Liver (tissue), 9 donors: ENCODE measurements around the gene SPATA22. TPM values are rescaled to one million over a fixed set of nuclear protein-coding genes. Genes with fewer than 3 reads are reported as not detected.
"Not testable (repeated sequence)": the region's sequence is repeated elsewhere in the genome, so short reads cannot be mapped to it uniquely, and the experiment has no call there.

Experiments
- DNase-seq: peaks from one replicate; pipeline ENCODE4 v3.0.0-alpha.2; 2017; ENCODE audit warnings: low spot score
- H3K27ac ChIP-seq, 2 donors: one replicate each; pipeline ENCODE4 v1.7.0; 2013; ENCODE audit warnings: inconsistent platforms in 2 of 2, low read length in 2 of 2, control low read depth in 1 of 2, low read depth in 1 of 2, mild to moderate bottlenecking in 1 of 2
- H3K27me3 ChIP-seq, 4 donors: one replicate each; pipeline versions ENCODE4 v1.6.1 to v1.7.0; 2013; ENCODE audit warnings: low read length in 3 of 4, inconsistent platforms in 1 of 4, mild to moderate bottlenecking in 1 of 4, moderate library complexity in 1 of 4; ENCODE audit not compliant: control insufficient read depth in 4 of 4, insufficient read depth in 4 of 4
- H3K36me3 ChIP-seq, 4 donors: one replicate each; pipeline versions ENCODE4 v1.6.1 to v1.7.0; 2013; ENCODE audit warnings: low read length in 3 of 4, mild to moderate bottlenecking in 3 of 4, low read depth in 1 of 4, moderate library complexity in 1 of 4; ENCODE audit not compliant: control insufficient read depth in 4 of 4, insufficient read depth in 3 of 4
- H3K4me1 ChIP-seq, 4 donors: one replicate each; pipeline versions ENCODE4 v1.6.1 to v1.7.0; 2013; ENCODE audit warnings: low read length in 3 of 4, mild to moderate bottlenecking in 3 of 4, moderate library complexity in 1 of 4; ENCODE audit not compliant: control insufficient read depth in 4 of 4, insufficient read depth in 4 of 4
- H3K4me3 ChIP-seq, 3 donors: one replicate each; pipeline versions ENCODE4 v1.6.1 to v1.7.0; 2013; ENCODE audit warnings: low read length in 3 of 3, control low read depth in 1 of 3, low read depth in 1 of 3, mild to moderate bottlenecking in 1 of 3
- H3K9ac ChIP-seq, 2 donors: one replicate each; pipeline ENCODE4 v1.7.0; 2013; ENCODE audit warnings: low read length in 2 of 2, mild to moderate bottlenecking in 2 of 2, moderate library complexity in 2 of 2, control low read depth in 1 of 2, low read depth in 1 of 2
- H3K9me3 ChIP-seq, 4 donors: one replicate each; pipeline versions ENCODE4 v1.6.1 to v1.7.0; 2013; ENCODE audit warnings: low read length in 3 of 4; ENCODE audit not compliant: control insufficient read depth in 4 of 4
- EGR1 ChIP-seq, 2 donors: IDR thresholded peaks; 2 replicates each; pipeline ENCODE4 v1.6.1; 2016 to 2018; ENCODE audit warnings: antibody characterized with exemption in 2 of 2, low read depth in 2 of 2
- FOXA1 ChIP-seq: IDR thresholded peaks from 2 replicates; pipeline ENCODE4 v1.6.1; 2016; ENCODE audit warnings: antibody characterized with exemption
- GABPA ChIP-seq, 2 donors: IDR thresholded peaks in 1 of 2; conservative IDR thresholded peaks in 1 of 2; 2 replicates each; pipeline ENCODE4 v1.6.1; 2016; ENCODE audit warnings: antibody characterized with exemption in 2 of 2, mild to moderate bottlenecking in 1 of 2, moderate library complexity in 1 of 2
- HNF4A ChIP-seq, 2 donors: conservative IDR thresholded peaks; 2 replicates each; pipeline ENCODE4 v1.6.1; 2016; ENCODE audit warnings: antibody characterized with exemption in 2 of 2, mild to moderate bottlenecking in 2 of 2
- HNF4G ChIP-seq: IDR thresholded peaks from 2 replicates; pipeline ENCODE4 v1.6.1; 2016; ENCODE audit warnings: antibody characterized with exemption
- JUND ChIP-seq, 2 donors: IDR thresholded peaks; 2 replicates each; pipeline ENCODE4 v1.6.1; 2016; ENCODE audit warnings: antibody characterized with exemption in 2 of 2
- MAX ChIP-seq: IDR thresholded peaks from 2 replicates; pipeline ENCODE4 v1.6.1; 2016; ENCODE audit warnings: antibody characterized with exemption
- RAD21 ChIP-seq, 2 donors: IDR thresholded peaks; 2 replicates each; pipeline ENCODE4 v1.6.1; 2016; ENCODE audit warnings: antibody characterized with exemption in 2 of 2, mild to moderate bottlenecking in 2 of 2
- REST ChIP-seq: IDR thresholded peaks from 2 replicates; pipeline ENCODE4 v1.6.1; 2016; ENCODE audit warnings: antibody characterized with exemption, mild to moderate bottlenecking
- RXRA ChIP-seq, 2 donors: IDR thresholded peaks; 2 replicates each; pipeline ENCODE4 v1.6.1; 2017 to 2018; ENCODE audit warnings: antibody characterized with exemption in 2 of 2, mild to moderate bottlenecking in 1 of 2
- SP1 ChIP-seq: IDR thresholded peaks from 2 replicates; pipeline ENCODE4 v1.6.1; 2018; ENCODE audit warnings: antibody characterized with exemption, mild to moderate bottlenecking
- TAF1 ChIP-seq: conservative IDR thresholded peaks from 2 replicates; pipeline ENCODE4 v1.6.1; 2016; ENCODE audit warnings: antibody characterized with exemption, mild to moderate bottlenecking
- WGBS: extraction: QIAGEN DNeasy Blood & Tissue Kit; methylation state at CpG from one replicate; pipeline ENCODE4 v1.1.7; 2013; 5-methylcytosine and 5-hydroxymethylcytosine counted together
- polyA plus RNA-seq, 2 donors: library from polyadenylated mRNA; stranded (reverse) in 1 of 2; unstranded in 1 of 2; fragments of 200-250 nt in 1 of 2; fragments of >200 nt in 1 of 2; fragmentation: Nextera tagmentation in 1 of 2; extraction: Ambion mirVana in 1 of 2; gene quantifications; one replicate each; pipeline versions ENCODE4 v1.2.1 to v1.2.3, GENCODE V29; 2013 to 2015
- total RNA-seq, 2 donors: library from RNA; depleted of rRNA; stranded (reverse); fragments of >200 nt; gene quantifications; one replicate each; pipeline ENCODE4 v1.2.3, GENCODE V29; 2014
- TF ChIP-seq, protein P1 (sequence below): IDR thresholded peaks from 2 replicates; pipeline ENCODE4 v1.6.1; 2016; ENCODE audit warnings: antibody characterized with exemption
- donor health status: healthy.
- donor health status: healthy.
- donor health status: healthy.
- donor health status: healthy.
- donor health status: healthy.

The SPATA22 gene
- total and polyA plus RNA-seq, 4 donors, result 0.19 to 0.89 (median 0.42) TPM; not detected in 1

GRCh38 chr17:3401786-3402185, 69.8 kb downstream of the SPATA22 start:
- 56% methylated on average over 2 of the region's 2 CpGs for WGBS
- TF ChIP-seq JUND (IDR thresholded peaks at IDR 0.05), result no peak
- no peak for DNase-seq
- Histone ChIP-seq H3K36me3 (no peaks in the 10 kb centered on the region), H3K27ac (no peak overlapping the region), H3K9me3 (peaks cover 0 to 4% (median 2%) of the 10 kb centered on the region in 4 donors), H3K4me1 (no peaks in the 10 kb centered on the region), H3K4me3 (no peak overlapping the region), H3K9ac (no peak overlapping the region), H3K27me3 (no peaks in the 10 kb centered on the region)

DNA sequence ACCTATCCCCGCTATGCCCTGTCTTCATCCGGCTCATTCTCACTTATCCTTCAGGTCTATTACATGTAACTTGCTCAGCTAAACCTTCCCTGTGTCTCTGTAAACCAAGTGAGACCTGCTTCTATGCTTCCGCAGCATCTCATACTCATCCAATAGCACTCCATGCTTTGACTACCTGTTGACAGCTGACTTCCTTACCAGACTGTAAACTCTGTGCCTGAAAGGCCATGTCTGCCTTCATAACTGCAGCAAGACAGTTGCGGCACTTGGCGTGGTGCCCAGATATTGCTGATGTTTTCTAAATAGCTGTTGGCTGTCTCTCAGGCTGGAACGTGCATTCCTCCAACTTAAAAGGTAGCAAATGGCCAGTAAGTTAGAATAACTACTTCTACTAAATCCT, 71.6 kb downstream of the SPATA22 start:
- no peak overlapping the region for H3K9ac ChIP-seq
- no peak for DNase-seq
- H3K36me3 ChIP-seq, result no peaks in the 10 kb centered on the region
- no peaks in the 10 kb centered on the region for H3K9me3 ChIP-seq
- H3K27ac ChIP-seq, result no peak overlapping the region
- H3K27me3 ChIP-seq, result no peaks in the 10 kb centered on the region
- H3K4me3 ChIP-seq, result no peak overlapping the region
- no peaks in the 10 kb centered on the region for H3K4me1 ChIP-seq
- 57% methylated on average over 6 of the region's 6 CpGs for WGBS
- TF ChIP-seq RXRA (IDR thresholded peaks at IDR 0.05) (no peak), MAX (no peak), JUND (IDR thresholded peaks at IDR 0.05) (no peak), GABPA (IDR thresholded peaks at IDR 0.05 in 1 of 2, conservative IDR thresholded peaks at IDR 0.05 in 1 of 2) (no peak), TAF1 (no peak), HNF4G (no peak), FOXA1 (no peak)

DNA sequence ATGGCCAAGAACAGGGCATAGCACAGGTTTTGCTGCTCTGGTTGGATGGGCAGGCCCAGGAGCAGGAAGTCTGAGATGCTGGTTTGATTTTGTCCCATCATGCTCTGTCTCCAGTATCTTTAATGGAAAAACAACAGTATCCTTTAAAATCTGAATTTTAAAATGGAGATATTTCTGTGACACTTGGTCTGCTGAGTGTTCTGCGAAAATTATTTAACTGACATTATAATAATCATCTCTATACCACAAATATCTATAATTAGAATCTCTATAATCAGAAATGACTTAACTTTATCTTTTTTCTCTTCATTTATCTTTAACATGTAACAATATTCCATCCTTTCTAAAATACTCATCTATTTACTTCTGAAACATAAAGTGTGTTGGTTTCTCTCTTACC, 73.3 kb downstream of the SPATA22 start, which contains the start of gene OR1E1:
TSS of gene OR1E1 (minus strand) at position 101 of the 400 bp plus-strand sequence. CDS start at position 101, 0 bp downstream.
- WGBS, result 67% methylated on average over 1 of the region's 1 CpG
- Histone ChIP-seq H3K9ac (no peak within 1 kb of the TSS), H3K27me3 (no peaks in the 10 kb centered on the region), H3K9me3 (no peaks in the 10 kb centered on the region), H3K4me1 (no peaks in the 10 kb centered on the region), H3K36me3 (no peaks in the 10 kb centered on the region), H3K4me3 (no peak within 1 kb of the TSS), H3K27ac (no peak within 1 kb of the TSS)
- DNase-seq, result no peak
- TF ChIP-seq, protein P1, sequence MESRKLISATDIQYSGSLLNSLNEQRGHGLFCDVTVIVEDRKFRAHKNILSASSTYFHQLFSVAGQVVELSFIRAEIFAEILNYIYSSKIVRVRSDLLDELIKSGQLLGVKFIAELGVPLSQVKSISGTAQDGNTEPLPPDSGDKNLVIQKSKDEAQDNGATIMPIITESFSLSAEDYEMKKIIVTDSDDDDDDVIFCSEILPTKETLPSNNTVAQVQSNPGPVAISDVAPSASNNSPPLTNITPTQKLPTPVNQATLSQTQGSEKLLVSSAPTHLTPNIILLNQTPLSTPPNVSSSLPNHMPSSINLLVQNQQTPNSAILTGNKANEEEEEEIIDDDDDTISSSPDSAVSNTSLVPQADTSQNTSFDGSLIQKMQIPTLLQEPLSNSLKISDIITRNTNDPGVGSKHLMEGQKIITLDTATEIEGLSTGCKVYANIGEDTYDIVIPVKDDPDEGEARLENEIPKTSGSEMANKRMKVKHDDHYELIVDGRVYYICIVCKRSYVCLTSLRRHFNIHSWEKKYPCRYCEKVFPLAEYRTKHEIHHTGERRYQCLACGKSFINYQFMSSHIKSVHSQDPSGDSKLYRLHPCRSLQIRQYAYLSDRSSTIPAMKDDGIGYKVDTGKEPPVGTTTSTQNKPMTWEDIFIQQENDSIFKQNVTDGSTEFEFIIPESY, result no peak
- no peak for TF ChIP-seq RAD21 (IDR thresholded peaks at IDR 0.05)
- TF ChIP-seq FOXA1, result no peak
- TF ChIP-seq EGR1 (IDR thresholded peaks at IDR 0.05; ENCODE audit: low read depth in 2 of 2), result no peak
- no peak for TF ChIP-seq GABPA (IDR thresholded peaks at IDR 0.05 in 1 of 2, conservative IDR thresholded peaks at IDR 0.05 in 1 of 2)
- no peak for TF ChIP-seq HNF4G
- TF ChIP-seq HNF4A (conservative IDR thresholded peaks at IDR 0.05), result no peak
- no peak for TF ChIP-seq SP1

- not testable (repeated sequence) for H3K4me3 ChIP-seq, H3K9ac ChIP-seq, DNase-seq, H3K36me3 ChIP-seq, H3K4me1 ChIP-seq, H3K9me3 ChIP-seq, H3K27ac ChIP-seq, H3K27me3 ChIP-seq
- peak; percentile 78 for TF ChIP-seq REST
- 50% methylated on average over 7 of the region's 7 CpGs for WGBS
These were observed 73.8 kb downstream of the SPATA22 start for GRCh38 chr17:3397801-3398200.
